HCT116 (cell line): ENCODE measurements around the gene RTN4RL2. TPM values are rescaled to one million over a fixed set of nuclear protein-coding genes. Genes with fewer than 3 reads are reported as not detected.

Experiments used
- ATAC-seq: fragments of 200-7000 bp; cut with Tn5 transposase; 2 replicates; pipeline ENCODE4 v1.9.1; 2020; ENCODE audit warnings: mild to moderate bottlenecking, moderate library complexity
- BruUV-seq: library from RNA; stranded (reverse); fragments of 400-500 nt; replicated peaks from 2 replicates; lab custom pipeline; 2021; lab: Mats Ljungman, UMichigan
- CTCF ChIA-PET: fragments of 300-600 bp; sonication (Branson Sonifier 250); formaldehyde crosslinking; loops from one replicate; lab custom pipeline; 2021; ENCODE audit warnings: antibody characterized with exemption; lab: Charles Lee
- POLR2A ChIA-PET: fragments of 300-600, 350-600 bp; sonication (Branson Sonifier 250); formaldehyde crosslinking; loops from one replicate; lab custom pipeline; 2021; ENCODE audit warnings: antibody characterized with exemption; lab: Charles Lee
- RAD21 ChIA-PET, 2 experiments: fragments of 300-600 bp; sonication (Branson Sonifier 250); formaldehyde crosslinking; loops; one replicate each; lab custom pipeline; 2023; ENCODE audit warnings: low total read pairs in 2 of 2; ENCODE audit not compliant: uncharacterized antibody in 2 of 2, unreplicated experiment in 2 of 2, low non-redundant PET in 1 of 2; lab: Charles Lee
- DNase-seq: peaks from one replicate; pipeline ENCODE4 v3.0.0-alpha.2; 2010; ENCODE audit warnings: low read depth, low spot score
- H2AFZ ChIP-seq: fragments of 200-600 bp; shearing (Covaris generic), sonication (generic); 2 replicates; pipeline ENCODE4 v1.6.1; 2017; ENCODE audit warnings: low read depth, mixed run types, mixed read lengths, antibody characterized with exemption, low read length; ENCODE audit not compliant: poor library complexity, severe bottlenecking
- H3K27ac ChIP-seq: 2 replicates; pipeline ENCODE4 v1.5.1; 2012; ENCODE audit warnings: low read depth, low read length
- H3K27me3 ChIP-seq: fragments of 200-600 bp; sonication (generic); 2 replicates; pipeline ENCODE4 v1.6.1; 2016; ENCODE audit warnings: mixed run types, low read length, mixed read lengths; ENCODE audit not compliant: insufficient read depth
- H3K36me3 ChIP-seq, 2 experiments: fragments of 200-500 bp in 1 of 2; fragments of 200-600 bp in 1 of 2; sonication (Bioruptor generic) in 1 of 2; sonication (generic) in 1 of 2; 2 replicates each; pipeline versions ENCODE4 v1.5.1 to v1.6.1; 2014 to 2016; ENCODE audit warnings: low read length in 2 of 2, inconsistent platforms in 1 of 2, mixed read lengths in 1 of 2, mixed run types in 1 of 2; ENCODE audit not compliant: insufficient read depth in 2 of 2, control insufficient read depth in 1 of 2
- H3K4me1 ChIP-seq, 2 experiments: fragments of 200-600 bp in 1 of 2; sonication (generic) in 1 of 2; 2 replicates each; pipeline versions ENCODE4 v1.5.1 to v1.6.1; 2012 to 2017; ENCODE audit warnings: low read length in 2 of 2, inconsistent platforms in 1 of 2, mild to moderate bottlenecking in 1 of 2, mixed read lengths in 1 of 2, mixed run types in 1 of 2, moderate library complexity in 1 of 2; ENCODE audit not compliant: insufficient read depth in 2 of 2, control insufficient read depth in 1 of 2
- H3K4me2 ChIP-seq: fragments of 200-600 bp; sonication (generic); 2 replicates; pipeline ENCODE4 v1.6.1; 2017; ENCODE audit warnings: mixed run types, low read length, mixed read lengths
- H3K4me3 ChIP-seq, 2 experiments: fragments of 200-600 bp in 1 of 2; sonication (generic) in 1 of 2; replicated peaks in 1 of 2; 2 replicates each; pipeline ENCODE4 v1.5.1; 2011 to 2016; ENCODE audit warnings: low read length in 2 of 2, control low read depth in 1 of 2, low read depth in 1 of 2, mild to moderate bottlenecking in 1 of 2, mixed read lengths in 1 of 2, mixed run types in 1 of 2
- H3K79me2 ChIP-seq: fragments of 200-600 bp; sonication (generic); 2 replicates; pipeline ENCODE4 v1.6.1; 2017; ENCODE audit warnings: mild to moderate bottlenecking, mixed run types, low read length, moderate library complexity, mixed read lengths; ENCODE audit not compliant: insufficient read depth
- H3K9ac ChIP-seq: fragments of 200-600 bp; sonication (generic); 2 replicates; pipeline ENCODE4 v1.6.1; 2016; ENCODE audit warnings: low read length, mixed read lengths
- H3K9me2 ChIP-seq: fragments of 200-600 bp; sonication (generic), shearing (Covaris generic); 2 replicates; pipeline ENCODE4 v1.6.1; 2017; ENCODE audit warnings: mixed run types, mild to moderate bottlenecking, moderate library complexity; ENCODE audit not compliant: insufficient read depth
- H3K9me3 ChIP-seq, 2 experiments: fragments of 200-500 bp in 1 of 2; fragments of 200-600 bp in 1 of 2; sonication (Bioruptor generic) in 1 of 2; sonication (generic) in 1 of 2; 2 replicates each; pipeline ENCODE4 v1.6.1; 2014 to 2017; ENCODE audit warnings: low read length in 2 of 2, mixed read lengths in 2 of 2, inconsistent platforms in 1 of 2, low read depth in 1 of 2, mild to moderate bottlenecking in 1 of 2, mixed run types in 1 of 2, moderate library complexity in 1 of 2; ENCODE audit not compliant: control insufficient read depth in 1 of 2, insufficient read depth in 1 of 2
- H4K20me1 ChIP-seq: fragments of 200-600 bp; sonication (generic), shearing (Covaris generic); 2 replicates; pipeline ENCODE4 v1.6.1; 2017; ENCODE audit warnings: mixed run types, mild to moderate bottlenecking, moderate library complexity; ENCODE audit not compliant: insufficient read depth
- CBX3 ChIP-seq: IDR thresholded peaks from 2 replicates; pipeline ENCODE4 v1.6.1; 2012; ENCODE audit warnings: low read depth
- EZH2 ChIP-seq: fragments of 200-600 bp; sonication (generic); IDR thresholded peaks from 2 replicates; pipeline ENCODE4 v1.6.1; 2017; ENCODE audit warnings: antibody characterized with exemption, mixed run types
- EZH2phosphoT487 ChIP-seq: fragments of 200-600 bp; IDR thresholded peaks from 2 replicates; pipeline ENCODE4 v1.6.1; 2018; ENCODE audit warnings: antibody characterized with exemption, borderline replicate concordance
- JUND ChIP-seq: IDR thresholded peaks from 2 replicates; pipeline ENCODE4 v1.6.1; 2012
- SP1 ChIP-seq: IDR thresholded peaks from 2 replicates; pipeline ENCODE4 v1.6.1; 2012; ENCODE audit warnings: low read depth
- SRF ChIP-seq: IDR thresholded peaks from 2 replicates; pipeline ENCODE4 v1.6.1; 2012; ENCODE audit warnings: low read depth
- intact Hi-C: fragments of 100-400 bp; cut with micrococcal nuclease; formaldehyde crosslinking; loops from 2 replicates; pipeline ENCODE4 v1.10.0; 2022
- total RNA-seq: library from RNA; stranded (reverse); gene quantifications from one replicate; pipeline ENCODE4 v1.2.1, GENCODE V29; 2021; ENCODE audit not compliant: unreplicated experiment
- TF ChIP-seq, protein P1 (sequence below): IDR thresholded peaks from 2 replicates; pipeline ENCODE4 v1.6.1; 2012; ENCODE audit warnings: low read depth

RTN4RL2 gene
- total RNA-seq, 1 experiment from 2014 or later: 24.0 TPM

DNA sequence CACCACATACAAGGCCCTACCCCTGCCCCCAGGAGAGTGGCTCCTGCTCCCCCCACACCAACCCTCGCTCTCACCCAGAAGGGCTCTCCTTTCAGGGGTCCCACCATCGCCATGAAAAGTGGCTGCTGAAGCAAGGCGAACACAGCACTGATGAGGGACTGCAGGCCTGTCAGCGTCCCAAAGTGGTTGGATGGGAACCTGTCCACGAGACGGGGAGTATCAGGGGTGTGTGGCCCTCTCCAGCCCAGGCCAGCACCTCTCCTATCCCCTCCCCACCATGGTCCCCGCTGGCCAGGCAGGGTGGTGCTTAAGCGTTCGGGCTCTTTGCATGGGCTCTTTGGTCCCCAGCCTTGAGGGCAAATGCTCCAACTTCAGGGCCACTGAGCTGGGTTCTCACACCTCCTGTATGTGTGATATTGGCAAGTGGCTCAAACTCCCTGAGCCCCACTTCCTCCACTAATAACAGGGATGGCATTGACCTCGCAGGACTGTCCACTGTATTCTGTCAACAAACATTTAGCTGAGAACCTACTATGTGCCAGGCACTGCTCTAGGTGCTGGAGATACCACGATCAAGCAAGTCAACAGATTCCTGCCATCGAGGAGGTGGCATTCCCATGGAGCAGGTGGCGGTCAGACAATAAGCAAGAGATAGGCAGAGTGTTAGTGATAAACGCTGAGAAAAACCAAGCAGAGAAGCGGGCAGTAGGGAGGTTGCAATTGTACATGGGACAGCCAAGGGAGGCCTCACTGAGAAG lies 26.9 kb downstream of the RTN4RL2 start:
- intact Hi-C loops: no loop called here
- Histone ChIP-seq H3K36me3 (no peaks in the 10 kb centered on the region), H3K9me2 (no peaks in the 10 kb centered on the region), H2AFZ (no peak overlapping the region), H3K9ac (no peak overlapping the region), H3K27me3 (no peaks in the 10 kb centered on the region), H3K4me2 (no peak overlapping the region), H3K79me2 (no peaks in the 10 kb centered on the region), H4K20me1 (no peaks in the 10 kb centered on the region), H3K4me1 (no peaks in the 10 kb centered on the region), H3K27ac (no peak overlapping the region), H3K9me3 (no peaks in the 10 kb centered on the region), H3K4me3 (no peak overlapping the region)
- ChIA-PET POLR2A (no interaction called here), CTCF (interaction anchor here (1.2 kb wide), 1 partner anchor 29 kb away, joined by 4 read pairs; no protein-coding TSS in a partner anchor), RAD21 (no interaction called here)
- BruUV-seq: no TSS peak
- no peak for ATAC-seq
- no peak for DNase-seq
- TF ChIP-seq CBX3 (no peak), SRF (no peak)
- TF ChIP-seq, all 23 proteins: peak for 0

DNA sequence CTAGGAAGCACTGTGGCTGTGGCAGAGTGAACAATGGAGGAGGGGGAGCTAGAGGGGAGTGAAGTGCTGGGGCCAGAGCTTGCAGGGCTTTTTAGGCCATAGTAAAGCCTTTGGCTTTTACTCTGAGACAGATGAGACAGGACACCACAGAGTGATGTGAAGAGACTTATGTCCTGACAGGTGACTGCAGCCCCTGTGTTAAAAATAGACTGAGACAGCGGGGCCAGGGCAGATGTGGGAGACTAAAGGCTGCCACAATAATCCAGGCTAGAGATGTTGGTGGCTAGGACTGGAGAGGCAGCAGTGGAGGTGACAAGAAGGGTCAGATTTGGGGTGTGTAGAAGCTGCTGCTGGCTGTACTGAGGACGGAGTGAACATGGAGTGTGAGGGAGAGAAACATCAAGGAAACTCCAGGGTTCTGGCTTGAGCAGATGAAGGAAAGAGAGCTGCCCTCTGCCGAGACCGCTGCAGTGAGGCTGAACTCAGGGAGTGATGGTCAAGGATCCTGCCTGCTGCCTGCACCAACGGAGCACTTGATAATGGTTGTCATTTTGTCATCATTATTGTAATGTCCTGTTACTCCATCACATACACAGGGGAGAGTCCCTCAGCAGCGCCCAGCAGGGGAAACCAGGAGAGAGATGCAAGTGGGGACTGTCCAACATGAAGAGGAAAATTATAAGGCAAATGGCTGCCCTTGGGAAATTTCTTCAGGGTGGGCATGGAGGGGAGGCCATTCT lies 27.8 kb downstream of the RTN4RL2 start:
- intact Hi-C loops: no loop called here
- Histone ChIP-seq H3K9ac (no peak overlapping the region), H3K9me2 (no peaks in the 10 kb centered on the region), H3K4me2 (no peak overlapping the region), H2AFZ (no peak overlapping the region), H3K4me1 (peaks cover 0 to 1% of the 10 kb centered on the region in 2 experiments; a peak in 1 of 4 replicates), H4K20me1 (no peaks in the 10 kb centered on the region), H3K4me3 (no peak overlapping the region), H3K36me3 (no peaks in the 10 kb centered on the region), H3K9me3 (no peaks in the 10 kb centered on the region), H3K27me3 (no peaks in the 10 kb centered on the region), H3K27ac (no peak overlapping the region), H3K79me2 (no peaks in the 10 kb centered on the region)
- DNase-seq: no peak
- ATAC-seq: no peak
- CTCF ChIA-PET: no interaction called here
- POLR2A ChIA-PET: no interaction called here
- TF ChIP-seq SRF (no peak), EZH2 (no peak), SP1 (no peak), JUND (no peak), EZH2phosphoT487 (no peak)
- TF ChIP-seq, protein P1, sequence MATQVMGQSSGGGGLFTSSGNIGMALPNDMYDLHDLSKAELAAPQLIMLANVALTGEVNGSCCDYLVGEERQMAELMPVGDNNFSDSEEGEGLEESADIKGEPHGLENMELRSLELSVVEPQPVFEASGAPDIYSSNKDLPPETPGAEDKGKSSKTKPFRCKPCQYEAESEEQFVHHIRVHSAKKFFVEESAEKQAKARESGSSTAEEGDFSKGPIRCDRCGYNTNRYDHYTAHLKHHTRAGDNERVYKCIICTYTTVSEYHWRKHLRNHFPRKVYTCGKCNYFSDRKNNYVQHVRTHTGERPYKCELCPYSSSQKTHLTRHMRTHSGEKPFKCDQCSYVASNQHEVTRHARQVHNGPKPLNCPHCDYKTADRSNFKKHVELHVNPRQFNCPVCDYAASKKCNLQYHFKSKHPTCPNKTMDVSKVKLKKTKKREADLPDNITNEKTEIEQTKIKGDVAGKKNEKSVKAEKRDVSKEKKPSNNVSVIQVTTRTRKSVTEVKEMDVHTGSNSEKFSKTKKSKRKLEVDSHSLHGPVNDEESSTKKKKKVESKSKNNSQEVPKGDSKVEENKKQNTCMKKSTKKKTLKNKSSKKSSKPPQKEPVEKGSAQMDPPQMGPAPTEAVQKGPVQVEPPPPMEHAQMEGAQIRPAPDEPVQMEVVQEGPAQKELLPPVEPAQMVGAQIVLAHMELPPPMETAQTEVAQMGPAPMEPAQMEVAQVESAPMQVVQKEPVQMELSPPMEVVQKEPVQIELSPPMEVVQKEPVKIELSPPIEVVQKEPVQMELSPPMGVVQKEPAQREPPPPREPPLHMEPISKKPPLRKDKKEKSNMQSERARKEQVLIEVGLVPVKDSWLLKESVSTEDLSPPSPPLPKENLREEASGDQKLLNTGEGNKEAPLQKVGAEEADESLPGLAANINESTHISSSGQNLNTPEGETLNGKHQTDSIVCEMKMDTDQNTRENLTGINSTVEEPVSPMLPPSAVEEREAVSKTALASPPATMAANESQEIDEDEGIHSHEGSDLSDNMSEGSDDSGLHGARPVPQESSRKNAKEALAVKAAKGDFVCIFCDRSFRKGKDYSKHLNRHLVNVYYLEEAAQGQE: no peak
- RAD21 ChIA-PET: no interaction called here
- no TSS peak for BruUV-seq
